DND-41 (cell line): ENCODE results near the gene FREM1.

Experiments
- EZH2 ChIP-seq: IDR thresholded peaks from 3 replicates; pipeline ENCODE4 v1.6.1; 2012; ENCODE audit warnings: borderline replicate concordance, low read depth, mild to moderate bottlenecking, moderate library complexity, low read length, inconsistent platforms; ENCODE audit not compliant: severe bottlenecking
- TF ChIP-seq, protein P1 (sequence below): IDR thresholded peaks from 2 replicates; pipeline ENCODE4 v1.5.1; 2012; ENCODE audit warnings: borderline replicate concordance, low read length, moderate library complexity, mild to moderate bottlenecking; ENCODE audit not compliant: poor library complexity, severe bottlenecking; ENCODE audit errors: extremely low read depth

DNA sequence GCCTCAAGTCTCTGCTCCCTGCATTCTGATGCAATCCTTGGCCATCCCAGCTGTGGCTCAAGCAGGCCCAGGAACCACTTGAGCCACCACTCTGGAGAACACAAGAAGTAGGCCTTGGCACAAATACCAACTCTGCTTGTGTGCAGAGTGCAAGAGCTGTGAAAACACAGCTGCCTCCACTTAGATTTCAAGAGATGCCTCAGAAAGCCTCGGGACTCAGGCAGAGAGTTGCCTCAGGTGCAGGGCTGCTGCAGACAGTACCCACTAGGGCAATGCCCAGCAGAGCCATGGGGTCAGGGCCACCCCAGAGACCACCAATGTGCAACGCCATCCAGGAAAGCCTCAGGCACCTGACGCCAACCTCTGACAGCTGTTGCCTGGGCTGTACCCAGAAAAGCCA is 82.4 kb downstream of the FREM1 start:
- TF ChIP-seq, protein P1, sequence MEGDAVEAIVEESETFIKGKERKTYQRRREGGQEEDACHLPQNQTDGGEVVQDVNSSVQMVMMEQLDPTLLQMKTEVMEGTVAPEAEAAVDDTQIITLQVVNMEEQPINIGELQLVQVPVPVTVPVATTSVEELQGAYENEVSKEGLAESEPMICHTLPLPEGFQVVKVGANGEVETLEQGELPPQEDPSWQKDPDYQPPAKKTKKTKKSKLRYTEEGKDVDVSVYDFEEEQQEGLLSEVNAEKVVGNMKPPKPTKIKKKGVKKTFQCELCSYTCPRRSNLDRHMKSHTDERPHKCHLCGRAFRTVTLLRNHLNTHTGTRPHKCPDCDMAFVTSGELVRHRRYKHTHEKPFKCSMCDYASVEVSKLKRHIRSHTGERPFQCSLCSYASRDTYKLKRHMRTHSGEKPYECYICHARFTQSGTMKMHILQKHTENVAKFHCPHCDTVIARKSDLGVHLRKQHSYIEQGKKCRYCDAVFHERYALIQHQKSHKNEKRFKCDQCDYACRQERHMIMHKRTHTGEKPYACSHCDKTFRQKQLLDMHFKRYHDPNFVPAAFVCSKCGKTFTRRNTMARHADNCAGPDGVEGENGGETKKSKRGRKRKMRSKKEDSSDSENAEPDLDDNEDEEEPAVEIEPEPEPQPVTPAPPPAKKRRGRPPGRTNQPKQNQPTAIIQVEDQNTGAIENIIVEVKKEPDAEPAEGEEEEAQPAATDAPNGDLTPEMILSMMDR = no peak
- no peak for TF ChIP-seq EZH2
